OCI-LY7 (cell line): ENCODE data around the gene BTBD9. TPM values are rescaled to one million over a fixed set of nuclear protein-coding genes. Genes with fewer than 3 reads are reported as not detected.
"Not testable (repeated sequence)": the region's sequence is repeated elsewhere in the genome, so short reads cannot be mapped to it uniquely, and the experiment has no call there.

Experiments
- BruUV-seq: library from RNA; stranded (reverse); fragments of 400-500 nt; replicated peaks from 2 replicates; lab custom pipeline; 2021; lab: Mats Ljungman, UMichigan
- CTCF ChIA-PET: fragments of 300-600 bp; sonication (Branson Sonifier 250); formaldehyde crosslinking; loops from one replicate; lab custom pipeline; 2022; ENCODE audit warnings: antibody characterized with exemption; ENCODE audit not compliant: unreplicated experiment; lab: Charles Lee
- POLR2A ChIA-PET: fragments of 300-600 bp; sonication (Branson Sonifier 250); formaldehyde crosslinking; loops from one replicate; lab custom pipeline; 2022; ENCODE audit warnings: antibody characterized with exemption; lab: Charles Lee
- DNase-seq: peaks from one replicate; pipeline ENCODE4 v3.0.0-alpha.2; 2015; ENCODE audit warnings: low spot score
- H2AFZ ChIP-seq: fragments of 200-600 bp; sonication (generic), shearing (Covaris generic); 2 replicates; pipeline ENCODE4 v1.6.1; 2014; ENCODE audit warnings: mild to moderate bottlenecking, antibody characterized with exemption, low read length, moderate library complexity
- H3K27ac ChIP-seq: fragments of 200-600 bp; sonication (generic); 2 replicates; pipeline ENCODE4 v1.5.1; 2014; ENCODE audit warnings: mixed run types, low read depth, mild to moderate bottlenecking, moderate library complexity, low read length, inconsistent platforms; ENCODE audit not compliant: poor library complexity, severe bottlenecking
- H3K36me3 ChIP-seq: fragments of 200-600 bp; sonication (generic); 2 replicates; pipeline ENCODE4 v1.6.1; 2014; ENCODE audit warnings: mild to moderate bottlenecking, antibody characterized with exemption, low read length, moderate library complexity, mixed read lengths; ENCODE audit not compliant: insufficient read depth
- H3K4me1 ChIP-seq: fragments of 200-600 bp; sonication (generic); 2 replicates; pipeline ENCODE4 v1.5.1; 2014; ENCODE audit warnings: mild to moderate bottlenecking, low read length; ENCODE audit not compliant: insufficient read depth, poor library complexity, severe bottlenecking
- H3K4me2 ChIP-seq: fragments of 200-600 bp; sonication (generic); 2 replicates; pipeline ENCODE4 v1.6.1; 2014; ENCODE audit warnings: mild to moderate bottlenecking, low read length
- H3K4me3 ChIP-seq: fragments of 200-600 bp; sonication (generic); 2 replicates; pipeline ENCODE4 v1.5.1; 2014; ENCODE audit warnings: mild to moderate bottlenecking, low read depth, low read length; ENCODE audit not compliant: poor library complexity, severe bottlenecking
- H3K79me2 ChIP-seq: fragments of 200-600 bp; sonication (generic); 2 replicates; pipeline ENCODE4 v1.6.1; 2016; ENCODE audit warnings: low read depth, mild to moderate bottlenecking, low read length, moderate library complexity, mixed read lengths; ENCODE audit not compliant: insufficient read depth
- H3K9me2 ChIP-seq: fragments of 200-600 bp; sonication (generic); 2 replicates; pipeline ENCODE4 v1.6.1; 2016; ENCODE audit warnings: mild to moderate bottlenecking, low read length, mixed read lengths; ENCODE audit not compliant: insufficient read depth
- H3K9me3 ChIP-seq: fragments of 200-600 bp; sonication (generic); 2 replicates; pipeline ENCODE4 v1.6.1; 2014; ENCODE audit warnings: mild to moderate bottlenecking, mixed run types, low read length, mixed read lengths
- H4K20me1 ChIP-seq: fragments of 200-600 bp; sonication (generic); 2 replicates; pipeline ENCODE4 v1.6.1; 2014; ENCODE audit warnings: mild to moderate bottlenecking, antibody characterized with exemption, low read length, moderate library complexity, mixed read lengths; ENCODE audit not compliant: insufficient read depth
- EZH2phosphoT487 ChIP-seq: fragments of 200-600 bp; sonication (generic); IDR thresholded peaks from 2 replicates; pipeline ENCODE4 v1.6.1; 2018; ENCODE audit warnings: low read depth, borderline replicate concordance, mild to moderate bottlenecking, mixed run types, antibody characterized with exemption, low read length, moderate library complexity, mixed read lengths
- intact Hi-C: fragments of 100-400 bp; cut with micrococcal nuclease; formaldehyde crosslinking; loops from one replicate; pipeline ENCODE4 v1.10.0; 2022; ENCODE audit not compliant: unreplicated experiment
- total RNA-seq, 2 experiments: library from RNA; depleted of rRNA in 1 of 2; stranded (reverse); fragments of >200 nt in 1 of 2; shearing (Covaris generic) in 1 of 2; gene quantifications; 2 replicates each; pipeline ENCODE4 v1.2.3, GENCODE V29; 2014 to 2022
- TF ChIP-seq, protein P1 (sequence below): fragments of 200-600 bp; sonication (generic); conservative IDR thresholded peaks from 2 replicates; pipeline ENCODE4 v1.5.1; 2014; ENCODE audit warnings: mild to moderate bottlenecking, antibody characterized with exemption, low read length, moderate library complexity, mixed read lengths

The BTBD9 gene
- total RNA-seq, 2 experiments from 2014 or later, result 5.9 to 7.3 TPM

DNA sequence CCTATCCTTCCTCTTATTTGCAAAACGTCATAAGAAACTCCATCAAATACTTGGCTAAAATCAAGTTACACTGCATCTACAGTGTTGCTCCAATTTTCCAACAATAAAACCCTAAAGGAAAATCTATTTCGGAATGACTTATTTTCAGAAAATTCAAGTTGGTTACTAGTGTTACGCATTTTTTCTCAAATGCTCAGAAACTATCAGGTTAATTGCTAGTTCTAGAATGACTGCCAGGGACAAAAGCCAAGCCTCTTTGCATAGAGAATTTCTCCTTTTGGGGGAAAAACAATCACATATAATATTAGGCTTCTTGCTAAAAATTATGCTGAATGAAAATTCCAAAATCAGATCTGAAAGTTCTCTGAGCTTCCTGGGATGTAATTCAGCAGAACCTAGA is 210.2 kb downstream of the BTBD9 start:
- DNase-seq, result no peak
- Histone ChIP-seq H3K9me2 (no peaks in the 10 kb centered on the region), H3K4me2 (no peak overlapping the region), H4K20me1 (no peaks in the 10 kb centered on the region), H3K4me3 (no peak overlapping the region), H2AFZ (no peak overlapping the region), H3K9me3 (no peaks in the 10 kb centered on the region), H3K79me2 (no peaks in the 10 kb centered on the region), H3K27ac (no peak overlapping the region), H3K36me3 (no peaks in the 10 kb centered on the region), H3K4me1 (peaks cover 7% of the 10 kb centered on the region)
- no TSS peak for BruUV-seq
- ChIA-PET POLR2A (interaction anchor here (0.5 to 0.7 kb wide), 2 partner anchors 332 to 364 kb away, joined by 3 read pairs; no protein-coding TSS in a partner anchor), CTCF (no interaction called here)
- no peak for TF ChIP-seq EZH2phosphoT487
- TF ChIP-seq, protein P1, sequence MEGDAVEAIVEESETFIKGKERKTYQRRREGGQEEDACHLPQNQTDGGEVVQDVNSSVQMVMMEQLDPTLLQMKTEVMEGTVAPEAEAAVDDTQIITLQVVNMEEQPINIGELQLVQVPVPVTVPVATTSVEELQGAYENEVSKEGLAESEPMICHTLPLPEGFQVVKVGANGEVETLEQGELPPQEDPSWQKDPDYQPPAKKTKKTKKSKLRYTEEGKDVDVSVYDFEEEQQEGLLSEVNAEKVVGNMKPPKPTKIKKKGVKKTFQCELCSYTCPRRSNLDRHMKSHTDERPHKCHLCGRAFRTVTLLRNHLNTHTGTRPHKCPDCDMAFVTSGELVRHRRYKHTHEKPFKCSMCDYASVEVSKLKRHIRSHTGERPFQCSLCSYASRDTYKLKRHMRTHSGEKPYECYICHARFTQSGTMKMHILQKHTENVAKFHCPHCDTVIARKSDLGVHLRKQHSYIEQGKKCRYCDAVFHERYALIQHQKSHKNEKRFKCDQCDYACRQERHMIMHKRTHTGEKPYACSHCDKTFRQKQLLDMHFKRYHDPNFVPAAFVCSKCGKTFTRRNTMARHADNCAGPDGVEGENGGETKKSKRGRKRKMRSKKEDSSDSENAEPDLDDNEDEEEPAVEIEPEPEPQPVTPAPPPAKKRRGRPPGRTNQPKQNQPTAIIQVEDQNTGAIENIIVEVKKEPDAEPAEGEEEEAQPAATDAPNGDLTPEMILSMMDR, result no peak
- intact Hi-C loops, result no loop called here

DNA sequence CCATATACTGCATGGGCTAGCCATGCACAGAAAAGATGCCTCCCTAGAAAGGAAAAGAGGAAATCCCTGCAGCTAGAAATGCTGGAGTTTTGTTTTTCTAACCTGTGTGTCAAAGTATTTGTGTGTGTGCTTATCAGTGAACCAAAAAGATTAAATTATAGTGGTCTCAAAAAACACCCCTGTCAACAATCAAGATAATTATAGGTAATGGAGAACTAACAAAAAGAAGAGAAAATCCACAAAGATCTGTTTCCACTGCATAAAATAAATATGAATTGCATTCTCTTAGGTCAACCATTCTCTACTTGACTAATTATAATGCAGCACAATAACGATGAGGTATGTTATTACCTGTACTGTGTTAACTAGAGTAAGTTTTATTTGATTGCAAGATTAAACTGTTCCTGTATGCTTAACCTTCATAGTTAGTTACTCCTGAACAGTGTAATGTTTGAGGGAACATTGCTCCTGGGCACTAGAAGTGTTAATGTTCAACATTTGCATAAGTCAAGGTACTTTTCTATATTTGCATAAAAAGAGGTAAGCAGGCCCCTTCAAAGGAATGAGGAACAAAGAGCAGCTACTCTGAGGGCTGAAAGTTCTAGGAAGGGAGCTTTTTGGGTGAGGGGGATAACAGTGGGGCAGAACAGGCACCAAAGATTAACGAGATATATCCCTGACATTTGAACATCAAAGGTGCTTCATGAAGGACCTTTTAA is 212.1 kb downstream of the BTBD9 start:
- H3K9me2 ChIP-seq, result no peaks in the 10 kb centered on the region
- no peak overlapping the region for H3K27ac ChIP-seq
- no TSS peak for BruUV-seq
- H3K4me2 ChIP-seq, result peak overlapping the region; percentile 25; the same call in 1 of the 2 replicates
- H3K79me2 ChIP-seq, result no peaks in the 10 kb centered on the region
- no peaks in the 10 kb centered on the region for H3K36me3 ChIP-seq
- H3K4me1 ChIP-seq, result peaks cover 7% of the 10 kb centered on the region
- ChIA-PET CTCF (no interaction called here), POLR2A (interaction anchor here (0.7 kb wide), 1 partner anchor 88 kb away, joined by 8 read pairs; no protein-coding TSS in a partner anchor)
- no peak overlapping the region for H3K4me3 ChIP-seq
- no peaks in the 10 kb centered on the region for H3K9me3 ChIP-seq
- no peak overlapping the region for H2AFZ ChIP-seq
- intact Hi-C loops, result no loop called here
- no peak for TF ChIP-seq EZH2phosphoT487
- TF ChIP-seq, protein P1, result no peak
- H4K20me1 ChIP-seq, result no peaks in the 10 kb centered on the region
- DNase-seq, result no peak

DNA sequence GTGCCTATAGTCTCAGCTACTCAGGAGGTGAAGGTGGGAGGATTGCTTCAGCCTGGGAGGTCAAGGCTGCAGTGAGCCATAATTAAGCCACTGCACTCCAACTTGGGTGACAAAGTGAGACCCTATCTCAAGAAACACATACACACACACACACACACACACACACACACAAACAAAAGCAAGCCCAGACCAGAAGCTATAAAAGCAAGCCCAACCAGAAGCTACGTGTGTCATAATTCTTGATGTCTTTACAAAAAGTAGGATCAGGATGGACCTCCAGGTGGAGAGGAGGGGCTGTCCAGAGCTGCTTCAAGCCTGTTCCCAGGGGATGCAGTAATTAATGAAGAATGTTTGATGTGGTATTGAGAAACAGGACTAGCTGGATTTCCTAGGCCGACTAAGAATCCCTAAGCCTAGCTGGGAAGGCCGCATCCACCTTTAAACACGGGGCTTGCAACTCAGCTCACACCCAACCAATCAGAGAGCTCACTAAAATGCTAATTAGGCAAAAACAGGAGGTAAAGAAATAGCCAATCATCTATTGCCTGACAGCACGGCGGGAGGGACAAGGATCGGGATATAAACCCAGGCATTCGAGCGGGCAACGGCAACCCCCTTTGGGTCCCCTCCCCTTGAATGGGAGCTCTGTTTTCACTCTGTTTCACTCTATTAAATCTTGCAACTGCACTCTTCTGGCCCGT is 213.8 kb downstream of the BTBD9 start:
- POLR2A ChIA-PET, result interaction anchor here (0.6 to 0.7 kb wide), 2 partner anchors 158 to 1440 kb away, joined by 3 read pairs; no protein-coding TSS in a partner anchor

More for the DNA sequence above, 213.8 kb downstream of the BTBD9 start:
- DNase-seq, CTCF ChIA-PET, H2AFZ ChIP-seq, H3K4me2 ChIP-seq, H4K20me1 ChIP-seq, H3K4me3 ChIP-seq, H3K9me3 ChIP-seq, H3K36me3 ChIP-seq, H3K4me1 ChIP-seq, BruUV-seq, H3K27ac ChIP-seq, H3K79me2 ChIP-seq, intact Hi-C loops, H3K9me2 ChIP-seq: not testable (repeated sequence)
